GM18909 (cell line): Measurements from ENCODE around the gene ALG5.

Source experiments
- ATAC-seq: cut with Tn5 transposase; IDR thresholded peaks from one replicate; pipeline ENCODE4 v1.9.1; 2021; ENCODE audit warnings: mild to moderate bottlenecking; ENCODE audit not compliant: unreplicated experiment, poor library complexity

The ALG5 gene

DNA sequence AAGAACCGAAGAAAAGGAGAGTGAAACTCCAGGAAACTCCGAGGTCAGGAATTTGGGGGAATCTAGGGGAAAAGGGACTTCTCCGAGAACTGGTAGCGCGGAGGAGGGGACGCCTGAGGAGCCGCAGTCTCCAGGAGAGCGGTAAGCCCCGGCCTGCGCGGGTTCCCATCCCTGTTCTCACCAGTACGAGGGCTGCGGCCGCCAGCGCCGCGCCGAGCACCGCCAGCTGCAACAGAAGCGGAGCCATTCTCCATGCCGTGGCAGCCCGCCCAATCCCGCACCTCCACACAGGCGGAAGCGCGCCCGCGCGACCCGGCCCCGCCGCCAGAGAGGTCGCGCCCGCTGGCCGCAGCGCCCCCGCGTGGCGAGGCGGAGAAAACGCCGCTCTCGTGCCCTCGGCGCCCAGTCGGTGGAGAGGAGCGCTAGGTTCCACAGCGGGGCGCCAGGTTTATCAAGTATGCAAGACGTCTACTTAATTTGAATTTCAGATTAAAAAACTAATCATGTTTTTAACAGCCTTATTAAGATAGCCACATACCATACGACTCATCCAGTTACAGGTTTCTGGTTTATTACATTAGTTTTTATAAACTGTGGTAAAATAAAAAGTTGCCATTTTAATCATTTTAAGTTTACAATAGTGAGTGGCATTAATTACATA is at the start of gene ALG5:
Gene ALG5, minus strand, starts transcription at position 287 of the 661 bp plus-strand sequence. Its CDS starts 40 bp downstream, at position 247.
- peak; percentile 73 for ATAC-seq

- ATAC-seq = no peak
Measured at GRCh38 chr13:37047846-37048245, 48.7 kb upstream of the ALG5 start.

GRCh38 chr13:37047032-37047431 is 47.9 kb upstream of the ALG5 start:
- ATAC-seq = no peak

DNA sequence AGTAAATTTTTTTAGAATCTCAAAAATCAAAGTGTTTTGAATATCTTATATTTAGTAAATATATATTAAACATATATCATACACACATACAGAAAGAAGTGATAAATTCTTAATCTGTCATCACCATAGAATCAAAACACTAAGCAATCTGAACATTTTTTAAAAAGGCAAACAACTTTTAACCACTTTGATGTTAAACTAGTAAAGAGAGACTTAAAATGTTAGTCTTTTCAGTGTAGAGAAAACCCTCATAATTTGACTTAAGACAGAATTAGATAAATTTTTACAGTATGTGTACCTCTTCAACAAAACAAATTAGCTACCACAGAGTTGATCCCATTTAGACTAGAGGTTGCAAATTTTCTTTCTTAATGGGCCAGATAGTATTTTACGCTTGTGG is 46.9 kb upstream of the ALG5 start:
- no peak for ATAC-seq

GRCh38 chr13:37040789-37041188 is 41.6 kb upstream of the ALG5 start:
- ATAC-seq = no peak

GRCh38 chr13:37039896-37040295 is 40.8 kb upstream of the ALG5 start:
- no peak for ATAC-seq

DNA sequence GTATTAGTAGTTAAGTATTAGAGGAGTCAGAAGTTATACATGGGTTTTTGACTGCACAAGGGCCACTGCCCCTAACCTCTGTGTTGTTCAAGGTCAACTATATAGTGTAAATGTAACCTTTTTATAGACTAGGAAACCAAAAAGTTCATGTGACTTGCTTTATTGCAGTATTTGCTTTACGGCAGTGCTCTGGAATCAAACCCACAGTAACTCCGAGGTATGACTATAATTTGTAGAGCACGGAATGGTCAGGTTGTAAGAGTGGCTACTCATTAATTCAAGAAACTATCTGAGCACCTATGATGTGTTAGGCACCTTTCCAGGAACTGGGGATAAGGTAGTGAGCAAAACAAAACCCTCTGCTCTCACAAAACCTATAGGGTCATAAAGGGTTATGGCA is 38.1 kb upstream of the ALG5 start:
- no peak for ATAC-seq

- no peak for ATAC-seq
Measured at GRCh38 chr13:37029617-37030016, 30.5 kb upstream of the ALG5 start.

DNA sequence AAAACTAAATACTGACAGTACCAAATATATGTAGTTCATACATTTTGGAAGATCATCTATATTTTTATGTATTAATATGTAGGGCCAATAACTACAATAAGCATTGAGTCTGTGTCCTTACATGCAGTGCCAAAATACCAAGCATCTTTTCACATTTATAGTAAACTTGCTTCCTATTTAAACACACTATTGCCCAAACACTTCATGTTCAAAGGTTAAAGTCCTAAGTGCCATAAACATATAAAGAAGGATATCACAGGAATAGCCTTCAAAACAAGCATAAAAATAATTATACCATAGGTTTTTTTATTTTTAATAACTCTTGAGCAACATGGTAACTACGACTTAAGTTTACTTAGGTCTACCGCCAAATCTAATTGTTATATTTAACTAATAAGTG is 28.5 kb upstream of the ALG5 start:
- no peak for ATAC-seq

GRCh38 chr13:37026771-37027170 is 27.6 kb upstream of the ALG5 start:
- ATAC-seq = no peak

DNA sequence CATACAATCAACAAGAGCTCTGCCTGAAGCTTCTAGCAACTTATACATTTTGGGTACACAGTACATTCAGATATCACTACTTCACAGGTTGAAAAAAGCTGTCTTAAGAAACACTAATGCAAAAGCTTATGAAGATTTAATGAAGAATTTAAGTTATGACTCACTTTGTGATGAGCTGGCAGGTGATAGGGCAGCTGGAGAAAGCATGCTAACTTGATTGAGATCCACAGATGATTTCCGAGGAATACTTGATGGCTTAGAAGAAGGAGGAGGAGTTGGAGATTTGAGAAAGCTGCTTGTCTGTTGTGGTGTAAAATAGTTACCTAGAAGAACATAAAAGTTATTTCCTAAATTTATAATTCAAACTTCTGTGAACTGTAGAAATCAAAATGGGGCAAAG is 24.7 kb upstream of the ALG5 start:
- ATAC-seq = no peak

DNA sequence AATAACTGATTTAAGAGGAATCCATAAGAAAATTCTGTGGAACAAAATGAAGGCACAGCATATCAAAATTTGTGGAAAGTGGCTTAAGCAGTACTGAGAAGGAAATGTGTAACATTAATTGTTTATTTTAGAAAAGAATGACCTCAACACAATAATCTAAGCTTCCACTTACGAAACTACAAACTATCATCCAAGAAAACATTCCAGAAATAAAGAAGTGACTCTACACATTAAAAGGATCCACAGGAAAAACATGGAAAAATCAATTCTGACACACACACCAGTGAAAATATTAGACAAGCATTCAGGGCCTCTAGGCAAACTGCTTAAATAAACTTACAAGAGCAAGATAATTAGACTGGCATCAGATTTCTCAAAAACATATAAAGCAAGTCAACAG is 15.5 kb upstream of the ALG5 start:
- ATAC-seq = no peak

GRCh38 chr13:37011788-37012187 is 12.6 kb upstream of the ALG5 start:
- no peak for ATAC-seq

- ATAC-seq = no peak
Measured at GRCh38 chr13:37011002-37011401, 11.9 kb upstream of the ALG5 start.

GRCh38 chr13:37010424-37010823 is 11.3 kb upstream of the ALG5 start:
- no peak for ATAC-seq

- no peak for ATAC-seq
Measured at GRCh38 chr13:37009692-37010091, 10.6 kb upstream of the ALG5 start.

DNA sequence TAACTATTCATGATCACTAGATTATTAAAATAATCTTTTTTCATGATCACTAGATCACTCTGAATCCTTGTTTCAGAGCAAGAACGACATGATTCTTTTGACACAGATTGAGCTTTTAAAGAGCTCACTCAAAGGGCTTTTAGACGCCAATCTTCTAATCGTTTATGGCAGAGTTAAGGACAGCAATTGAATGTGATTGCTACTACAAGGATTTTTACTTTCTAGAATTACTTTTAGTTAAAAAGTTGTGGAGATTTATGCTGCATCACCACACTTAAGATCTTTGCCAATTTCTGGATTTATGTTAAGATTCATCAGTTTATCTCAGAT is 2.7 kb upstream of the ALG5 start:
- ATAC-seq = no peak

DNA sequence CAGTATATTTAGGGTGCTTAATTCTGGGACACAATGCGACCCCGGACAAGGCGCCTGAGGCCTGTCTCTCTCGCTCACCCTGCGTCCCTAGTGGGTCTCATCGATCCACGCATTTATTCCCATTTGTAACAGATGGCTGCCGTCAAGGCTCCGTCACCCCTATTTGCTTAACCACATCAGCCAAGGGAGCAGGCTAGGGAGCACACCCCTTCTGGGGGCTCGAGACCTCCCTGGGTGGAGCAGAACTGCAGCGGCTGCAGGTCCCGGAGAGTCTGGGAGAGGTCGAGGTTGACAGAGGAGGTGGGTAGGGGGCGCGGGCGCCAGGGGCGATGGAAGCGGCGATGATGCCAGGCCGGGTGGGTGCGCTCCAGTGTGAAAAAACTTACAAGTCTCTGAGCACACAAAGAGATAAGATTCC is 507 bp downstream of the ALG5 start:
- ATAC-seq = no peak

- ATAC-seq = no peak
Measured at GRCh38 chr13:36997716-36998427, 1.3 kb downstream of the ALG5 start.

GRCh38 chr13:36992362-36992761 is 6.8 kb downstream of the ALG5 start:
- no peak for ATAC-seq

DNA sequence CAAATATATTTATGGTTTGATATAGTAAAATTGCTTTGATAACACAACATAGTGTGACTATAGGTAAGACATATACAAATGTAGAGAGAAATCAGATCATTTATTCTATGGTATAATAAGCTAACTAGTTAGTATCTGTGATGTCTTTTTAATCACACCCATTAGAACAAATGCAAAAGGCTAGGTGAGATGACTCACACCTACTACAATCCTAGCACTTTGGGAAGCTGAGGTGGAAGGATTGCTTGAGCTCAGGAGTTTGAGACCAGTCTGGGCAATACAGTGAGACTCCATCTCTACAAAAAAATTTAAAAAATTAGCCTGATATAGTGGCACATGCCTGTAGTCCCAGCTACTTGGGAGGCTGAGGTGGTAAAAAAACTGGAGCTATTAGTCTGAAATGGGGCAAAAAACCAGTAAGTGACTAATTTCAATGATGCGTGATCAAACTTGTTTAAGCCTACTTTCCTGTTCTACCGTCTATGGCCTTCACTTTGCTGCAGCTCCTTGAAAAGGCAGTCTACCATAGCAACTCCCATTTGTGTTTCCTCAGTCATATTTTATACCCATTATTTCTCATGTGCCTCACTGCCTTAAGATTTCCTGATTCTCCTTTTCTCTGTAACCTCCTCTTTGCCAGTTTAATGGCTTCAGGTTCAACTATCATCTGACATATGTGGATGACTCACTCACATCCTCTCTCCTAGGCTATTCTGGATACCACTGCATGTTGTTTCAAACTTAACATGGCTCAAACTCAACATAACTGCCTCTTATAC is 12.5 kb downstream of the ALG5 start:
- ATAC-seq = no peak
